SK-N-SH treated with all-trans-retinoic acid at 6 μM for 48 hours (cell line): ENCODE results near the gene NXNL1.

Source experiments
- ARNTL ChIP-seq: fragments of 450-650 bp; formaldehyde crosslinking; IDR thresholded peaks from 2 replicates; pipeline ENCODE4 v1.5.0; 2020; ENCODE audit warnings: low read depth, mild to moderate bottlenecking, moderate library complexity, borderline replicate concordance
- TF ChIP-seq, protein P1 (sequence below): fragments of 250-450 bp; sonication (Bioruptor Pico); IDR thresholded peaks from 2 replicates; pipeline ENCODE4 v1.8.0; 2021; ENCODE audit warnings: low read depth, mild to moderate bottlenecking, moderate library complexity, borderline replicate concordance

DNA sequence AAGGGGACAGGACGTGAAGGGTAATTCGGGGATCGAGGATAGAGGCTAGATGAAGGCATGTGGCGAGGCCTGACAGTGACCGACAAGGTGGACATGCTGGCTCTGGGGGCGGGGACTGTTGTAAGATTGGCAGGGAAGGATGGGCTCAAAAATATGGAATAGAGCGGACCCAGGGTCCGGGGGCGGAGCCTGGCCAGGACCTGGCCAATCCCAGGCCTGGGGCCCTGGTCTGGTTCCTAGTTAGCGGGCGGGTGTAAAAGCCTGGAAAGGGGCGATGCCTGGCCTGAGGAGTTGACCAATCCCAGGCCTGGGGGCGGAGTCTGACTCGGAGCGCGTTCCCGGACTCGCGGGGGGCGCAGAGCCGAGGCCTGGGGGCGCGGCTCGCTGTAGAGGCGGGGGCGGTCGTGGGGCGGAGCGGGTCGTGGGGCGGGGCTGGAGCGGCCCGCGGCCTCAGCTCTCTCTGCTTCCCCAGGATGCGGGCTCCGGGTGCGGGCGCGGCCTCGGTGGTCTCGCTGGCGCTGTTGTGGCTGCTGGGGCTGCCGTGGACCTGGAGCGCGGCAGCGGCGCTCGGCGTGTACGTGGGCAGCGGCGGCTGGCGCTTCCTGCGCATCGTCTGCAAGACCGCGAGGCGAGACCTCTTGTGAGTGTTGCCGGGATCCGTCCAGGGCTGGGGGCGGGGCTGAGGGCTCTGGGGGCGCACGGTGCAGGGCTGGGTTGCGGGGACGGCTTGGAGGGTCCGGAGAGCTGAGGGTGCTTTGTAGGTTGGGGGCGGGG is 9.5 kb upstream of the NXNL1 start, which contains the start of gene SLC27A1:
- TF ChIP-seq, protein P1, sequence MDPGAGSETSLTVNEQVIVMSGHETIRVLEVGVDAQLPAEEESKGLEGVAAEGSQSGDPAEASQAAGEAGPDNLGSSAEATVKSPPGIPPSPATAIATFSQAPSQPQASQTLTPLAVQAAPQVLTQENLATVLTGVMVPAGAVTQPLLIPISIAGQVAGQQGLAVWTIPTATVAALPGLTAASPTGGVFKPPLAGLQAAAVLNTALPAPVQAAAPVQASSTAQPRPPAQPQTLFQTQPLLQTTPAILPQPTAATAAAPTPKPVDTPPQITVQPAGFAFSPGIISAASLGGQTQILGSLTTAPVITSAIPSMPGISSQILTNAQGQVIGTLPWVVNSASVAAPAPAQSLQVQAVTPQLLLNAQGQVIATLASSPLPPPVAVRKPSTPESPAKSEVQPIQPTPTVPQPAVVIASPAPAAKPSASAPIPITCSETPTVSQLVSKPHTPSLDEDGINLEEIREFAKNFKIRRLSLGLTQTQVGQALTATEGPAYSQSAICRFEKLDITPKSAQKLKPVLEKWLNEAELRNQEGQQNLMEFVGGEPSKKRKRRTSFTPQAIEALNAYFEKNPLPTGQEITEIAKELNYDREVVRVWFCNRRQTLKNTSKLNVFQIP: no peak
- TF ChIP-seq ARNTL (CRISPR knock-in tag): no peak
